ENCODE measurements around the gene NFIB. TPM values are rescaled to one million over a fixed set of nuclear protein-coding genes. Genes with fewer than 3 reads are reported as not detected.

The NFIB gene
- total RNA-seq, 2 experiments from 2014 or later = not detected

DNA sequence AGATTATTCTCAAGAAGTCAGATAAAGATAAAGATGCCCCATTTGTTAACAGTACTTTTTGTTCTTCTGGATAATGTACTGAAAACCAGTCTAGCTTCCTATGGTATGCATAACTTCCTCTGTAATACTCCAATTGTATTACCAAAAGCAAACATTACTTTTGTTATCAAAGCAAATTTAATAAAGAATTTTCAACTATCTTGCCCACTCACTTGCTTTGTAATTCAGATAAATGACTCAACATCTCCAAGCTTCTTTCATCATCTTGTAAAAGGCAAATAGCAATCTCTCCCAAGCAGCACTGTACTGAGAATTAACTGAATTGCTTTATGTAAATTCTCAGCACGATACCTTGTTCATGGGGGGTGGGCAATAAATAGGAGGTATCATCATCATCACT lies 98.3 kb downstream of the NFIB start:
- no peaks in the 10 kb centered on the region for H3K4me1 Mint-ChIP-seq (ENCODE audit: low read depth)
- no peak overlapping the region for H3K27ac Mint-ChIP-seq
- no peak overlapping the region for H3K4me3 Mint-ChIP-seq
- H3K27me3 Mint-ChIP-seq = no peaks in the 10 kb centered on the region
- H3K36me3 Mint-ChIP-seq (ENCODE audit: low read depth) = no peaks in the 10 kb centered on the region
- no peak for ATAC-seq
- TF ChIP-seq, protein P1, sequence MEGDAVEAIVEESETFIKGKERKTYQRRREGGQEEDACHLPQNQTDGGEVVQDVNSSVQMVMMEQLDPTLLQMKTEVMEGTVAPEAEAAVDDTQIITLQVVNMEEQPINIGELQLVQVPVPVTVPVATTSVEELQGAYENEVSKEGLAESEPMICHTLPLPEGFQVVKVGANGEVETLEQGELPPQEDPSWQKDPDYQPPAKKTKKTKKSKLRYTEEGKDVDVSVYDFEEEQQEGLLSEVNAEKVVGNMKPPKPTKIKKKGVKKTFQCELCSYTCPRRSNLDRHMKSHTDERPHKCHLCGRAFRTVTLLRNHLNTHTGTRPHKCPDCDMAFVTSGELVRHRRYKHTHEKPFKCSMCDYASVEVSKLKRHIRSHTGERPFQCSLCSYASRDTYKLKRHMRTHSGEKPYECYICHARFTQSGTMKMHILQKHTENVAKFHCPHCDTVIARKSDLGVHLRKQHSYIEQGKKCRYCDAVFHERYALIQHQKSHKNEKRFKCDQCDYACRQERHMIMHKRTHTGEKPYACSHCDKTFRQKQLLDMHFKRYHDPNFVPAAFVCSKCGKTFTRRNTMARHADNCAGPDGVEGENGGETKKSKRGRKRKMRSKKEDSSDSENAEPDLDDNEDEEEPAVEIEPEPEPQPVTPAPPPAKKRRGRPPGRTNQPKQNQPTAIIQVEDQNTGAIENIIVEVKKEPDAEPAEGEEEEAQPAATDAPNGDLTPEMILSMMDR (IDR thresholded peaks at IDR 0.05) = no peak
- intact Hi-C loops (cut with micrococcal nuclease) = no loop called here
- DNase-seq = no peak
- ChIA-PET POLR2A (interaction anchor here (0.9 kb wide), 1 partner anchor 138 kb away, joined by 4 read pairs; no protein-coding TSS in a partner anchor), CTCF (no interaction called here)
- no peaks in the 10 kb centered on the region for H3K9me3 Mint-ChIP-seq

- TF ChIP-seq, protein P1 (IDR thresholded peaks at IDR 0.05) = no peak
- Mint-ChIP-seq H3K4me3 (no peak overlapping the region), H3K4me1 (ENCODE audit: low read depth) (no peaks in the 10 kb centered on the region), H3K27ac (no peak overlapping the region), H3K9me3 (no peaks in the 10 kb centered on the region), H3K27me3 (peaks cover 2% of the 10 kb centered on the region), H3K36me3 (ENCODE audit: low read depth) (no peaks in the 10 kb centered on the region)
- POLR2A ChIA-PET = no interaction called here
- DNase-seq (no peak), ATAC-seq (no peak)
- CTCF ChIA-PET = no interaction called here
- intact Hi-C loops (cut with micrococcal nuclease) = no loop called here
Observed at GRCh38 chr9:14214693-14215092, 99.2 kb downstream of the NFIB start.

DNA sequence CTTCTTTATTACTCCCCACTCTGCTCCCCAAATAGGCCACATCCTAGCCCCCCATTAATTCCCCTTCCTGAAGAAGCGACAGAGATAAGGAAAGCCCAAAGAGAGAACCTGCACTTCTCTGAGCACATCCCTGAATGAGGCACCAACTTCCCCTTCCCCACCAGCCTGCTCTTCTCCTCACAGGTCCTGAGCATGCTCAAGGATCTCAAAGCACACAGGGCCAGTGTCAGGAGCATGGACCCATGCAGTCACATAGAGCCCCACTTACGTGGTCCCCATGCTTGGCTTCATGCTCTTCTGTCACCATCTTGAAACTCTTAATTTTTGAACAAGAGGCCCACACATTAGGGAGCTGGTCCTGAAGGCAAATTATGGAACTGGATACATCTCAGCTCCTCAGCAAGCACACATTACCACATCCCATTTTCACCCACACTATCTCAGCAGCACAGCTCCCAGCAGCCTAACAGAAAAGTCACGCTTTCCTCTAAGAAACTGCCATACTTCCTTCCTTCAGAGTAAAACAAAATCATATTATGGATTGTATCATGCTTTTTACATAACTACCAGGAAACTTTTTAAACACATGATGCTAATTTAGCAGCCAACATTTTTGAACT lies 99.8 kb downstream of the NFIB start:
- DNase-seq = no peak
- H3K27me3 Mint-ChIP-seq = peaks cover 2% of the 10 kb centered on the region
- TF ChIP-seq, protein P1 (IDR thresholded peaks at IDR 0.05) = no peak
- ATAC-seq = no peak
- ChIA-PET CTCF (no interaction called here), POLR2A (no interaction called here)
- no peaks in the 10 kb centered on the region for H3K36me3 Mint-ChIP-seq (ENCODE audit: low read depth)
- H3K27ac Mint-ChIP-seq = no peak overlapping the region
- intact Hi-C loops (cut with micrococcal nuclease) = no loop called here
- no peak overlapping the region for H3K4me3 Mint-ChIP-seq
- no peaks in the 10 kb centered on the region for H3K4me1 Mint-ChIP-seq (ENCODE audit: low read depth)
- H3K9me3 Mint-ChIP-seq = no peaks in the 10 kb centered on the region

- intact Hi-C loops (cut with micrococcal nuclease) = no loop called here
- CTCF ChIA-PET = no interaction called here
- TF ChIP-seq, protein P1 (IDR thresholded peaks at IDR 0.05) = no peak
- H3K9me3 Mint-ChIP-seq = no peaks in the 10 kb centered on the region
- no peaks in the 10 kb centered on the region for H3K4me1 Mint-ChIP-seq (ENCODE audit: low read depth)
- H3K27ac Mint-ChIP-seq = no peak overlapping the region
- no peaks in the 10 kb centered on the region for H3K36me3 Mint-ChIP-seq (ENCODE audit: low read depth)
- DNase-seq = no peak
- POLR2A ChIA-PET = no interaction called here
- no peak for ATAC-seq
- peaks cover 2% of the 10 kb centered on the region for H3K27me3 Mint-ChIP-seq
- no peak overlapping the region for H3K4me3 Mint-ChIP-seq
Observed at GRCh38 chr9:14213504-14213903, 100.4 kb downstream of the NFIB start.

DNA sequence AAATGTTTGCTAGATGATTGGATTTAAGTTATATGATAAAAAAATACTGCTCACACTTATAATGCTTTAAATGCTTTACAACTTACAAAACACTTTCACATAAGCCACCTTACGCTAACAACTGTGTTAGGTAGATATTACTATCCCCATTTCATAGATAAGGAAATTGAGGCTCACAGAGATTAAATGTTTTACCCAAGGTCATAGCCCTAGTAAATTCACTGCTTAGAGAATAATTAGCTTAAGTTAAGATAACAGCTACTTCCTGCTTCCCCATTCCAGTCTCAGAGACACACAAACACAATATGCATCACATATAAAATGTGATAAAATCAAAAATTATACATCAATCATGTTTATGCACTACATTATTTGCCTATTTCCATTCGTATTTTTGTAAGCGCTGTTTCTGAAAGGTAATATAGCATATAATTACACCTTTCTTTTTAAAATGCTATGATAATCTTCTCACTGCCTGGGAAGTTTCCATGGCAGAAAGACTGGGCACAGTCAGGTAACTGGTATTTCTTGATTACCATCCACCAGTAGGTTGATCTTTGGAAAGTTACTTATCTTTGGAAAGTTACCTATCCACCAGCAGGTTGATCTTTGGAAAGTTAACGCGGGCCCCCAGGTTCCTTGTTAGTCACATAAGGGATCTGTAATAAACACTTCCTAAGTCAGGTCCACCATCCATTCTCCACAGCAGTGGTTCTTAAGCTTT lies 101.1 kb downstream of the NFIB start:
- POLR2A ChIA-PET = no interaction called here
- Mint-ChIP-seq H3K27me3 (peaks cover 2% of the 10 kb centered on the region), H3K4me3 (no peak overlapping the region), H3K36me3 (ENCODE audit: low read depth) (no peaks in the 10 kb centered on the region), H3K4me1 (ENCODE audit: low read depth) (no peaks in the 10 kb centered on the region), H3K27ac (no peak overlapping the region), H3K9me3 (no peaks in the 10 kb centered on the region)
- intact Hi-C loops (cut with micrococcal nuclease) = no loop called here
- DNase-seq (no peak), ATAC-seq (no peak)
- TF ChIP-seq, protein P1 (IDR thresholded peaks at IDR 0.05) = no peak
- CTCF ChIA-PET = no interaction called here
